HEK293 (cell line): ENCODE data around the gene AGMAT.

Experiments
- ATF2 ChIP-seq: fragments of 450-650 bp; formaldehyde crosslinking; IDR thresholded peaks from 2 replicates; pipeline ENCODE4 v1.5.1; 2016; ENCODE audit warnings: missing biosample characterization, missing genetic modification characterization, low read depth
- GLIS2 ChIP-seq: fragments of 450-650 bp; formaldehyde crosslinking; IDR thresholded peaks from 2 replicates; pipeline ENCODE4 v1.5.1; 2016; ENCODE audit warnings: missing biosample characterization, missing genetic modification characterization
- PRDM4 ChIP-seq: fragments of 450-650 bp; formaldehyde crosslinking; IDR thresholded peaks from 2 replicates; pipeline ENCODE4 v1.5.1; 2017; ENCODE audit warnings: missing biosample characterization, missing genetic modification characterization
- SCRT1 ChIP-seq: fragments of 450-650 bp; formaldehyde crosslinking; IDR thresholded peaks from 2 replicates; pipeline ENCODE4 v1.5.1; 2016; ENCODE audit warnings: missing biosample characterization, missing genetic modification characterization, borderline replicate concordance
- YY1 ChIP-seq: fragments of 450-650 bp; formaldehyde crosslinking; IDR thresholded peaks from 2 replicates; pipeline ENCODE4 v1.5.1; 2018; ENCODE audit warnings: missing biosample characterization, missing genetic modification characterization
- ZFP3 ChIP-seq: fragments of 450-650 bp; formaldehyde crosslinking; IDR thresholded peaks from 2 replicates; pipeline ENCODE4 v1.5.1; 2016; ENCODE audit warnings: low read depth, missing biosample characterization, missing genetic modification characterization
- ZNF112 ChIP-seq: fragments of 450-650 bp; formaldehyde crosslinking; IDR thresholded peaks from 2 replicates; pipeline ENCODE4 v1.5.0; 2017; ENCODE audit warnings: missing biosample characterization, missing genetic modification characterization
- ZNF169 ChIP-seq: fragments of 450-650 bp; formaldehyde crosslinking; IDR thresholded peaks from 2 replicates; pipeline ENCODE4 v1.5.1; 2016; ENCODE audit warnings: missing biosample characterization, missing genetic modification characterization
- ZNF2 ChIP-seq: fragments of 450-650 bp; formaldehyde crosslinking; IDR thresholded peaks from 2 replicates; pipeline ENCODE4 v1.5.1; 2016; ENCODE audit warnings: missing biosample characterization, missing genetic modification characterization
- ZNF202 ChIP-seq: fragments of 450-650 bp; formaldehyde crosslinking; IDR thresholded peaks from 2 replicates; pipeline ENCODE4 v1.5.1; 2016; ENCODE audit warnings: missing biosample characterization, missing genetic modification characterization, borderline replicate concordance
- ZNF292 ChIP-seq: fragments of 450-650 bp; formaldehyde crosslinking; IDR thresholded peaks from 2 replicates; pipeline ENCODE4 v1.5.1; 2016; ENCODE audit warnings: low read depth, missing biosample characterization, missing genetic modification characterization, borderline replicate concordance
- ZNF37A ChIP-seq: fragments of 450-650 bp; IDR thresholded peaks from 2 replicates; pipeline ENCODE4 v1.5.1; 2018; ENCODE audit warnings: missing biosample characterization, missing genetic modification characterization
- ZNF404 ChIP-seq: fragments of 450-650 bp; formaldehyde crosslinking; IDR thresholded peaks from 2 replicates; pipeline ENCODE4 v1.5.1; 2017; ENCODE audit warnings: missing biosample characterization, missing genetic modification characterization
- ZNF529 ChIP-seq: fragments of 450-650 bp; formaldehyde crosslinking; IDR thresholded peaks from 2 replicates; pipeline ENCODE4 v1.5.1; 2017; ENCODE audit warnings: missing genetic modification characterization, missing biosample characterization; ENCODE audit not compliant: insufficient replicate concordance
- ZNF544 ChIP-seq: fragments of 450-650 bp; formaldehyde crosslinking; IDR thresholded peaks from 2 replicates; pipeline ENCODE4 v1.5.0; 2017; ENCODE audit warnings: missing biosample characterization, missing genetic modification characterization
- ZNF626 ChIP-seq: fragments of 450-650 bp; sonication (Bioruptor Pico); formaldehyde crosslinking; IDR thresholded peaks from 2 replicates; pipeline ENCODE4 v1.5.1; 2018; ENCODE audit warnings: missing biosample characterization, missing genetic modification characterization, inconsistent platforms
- ZNF639 ChIP-seq: fragments of 450-650 bp; formaldehyde crosslinking; IDR thresholded peaks from 2 replicates; pipeline ENCODE4 v1.5.1; 2016; ENCODE audit warnings: missing biosample characterization, missing genetic modification characterization
- ZNF670 ChIP-seq: fragments of 450-650 bp; formaldehyde crosslinking; IDR thresholded peaks from 2 replicates; pipeline ENCODE4 v1.5.1; 2016; ENCODE audit warnings: missing biosample characterization, missing genetic modification characterization, low read depth
- ZNF692 ChIP-seq: fragments of 450-650 bp; formaldehyde crosslinking; IDR thresholded peaks from 2 replicates; pipeline ENCODE4 v1.5.1; 2016; ENCODE audit warnings: missing biosample characterization, missing genetic modification characterization
- ZNF707 ChIP-seq: fragments of 450-650 bp; formaldehyde crosslinking; IDR thresholded peaks from 2 replicates; pipeline ENCODE4 v1.5.1; 2016; ENCODE audit warnings: missing biosample characterization, missing genetic modification characterization
- TF ChIP-seq, protein P1 (sequence below): fragments of 450-650 bp; formaldehyde crosslinking; IDR thresholded peaks from 2 replicates; pipeline ENCODE4 v1.5.1; 2016; ENCODE audit warnings: missing biosample characterization, missing genetic modification characterization
- TF ChIP-seq, protein P2 (sequence below): IDR thresholded peaks from 2 replicates; pipeline ENCODE4 v1.6.1; 2011; ENCODE audit warnings: mild to moderate bottlenecking, low read depth, low read length, borderline replicate concordance
- TF ChIP-seq, protein P3 (sequence below): fragments of 450-650 bp; formaldehyde crosslinking; IDR thresholded peaks from 2 replicates; pipeline ENCODE4 v1.5.1; 2016; ENCODE audit warnings: missing biosample characterization, missing genetic modification characterization
- TF ChIP-seq, protein P4 (sequence below): fragments of 450-650 bp; formaldehyde crosslinking; IDR thresholded peaks from 2 replicates; pipeline ENCODE4 v1.5.1; 2017; ENCODE audit warnings: missing biosample characterization, missing genetic modification characterization

Gene AGMAT

GRCh38 chr1:15525050-15526020 is 59.5 kb downstream of the AGMAT start (continued):
- TF ChIP-seq SCRT1 (tag by site-specific recombination) (no peak), ZNF169 (tag by site-specific recombination) (no peak), YY1 (tag by site-specific recombination) (no peak), ZNF404 (tag by site-specific recombination) (no peak), ZNF529 (tag by site-specific recombination) (no peak), ZNF544 (no peak), ZNF37A (tag by site-specific recombination) (no peak), ZNF639 (tag by site-specific recombination) (no peak), ZNF692 (tag by site-specific recombination) (no peak), PRDM4 (tag by site-specific recombination) (no peak), ATF2 (no peak), ZNF292 (no peak), ZNF670 (tag by site-specific recombination) (no peak), ZNF112 (tag by site-specific recombination) (no peak), GLIS2 (peak; percentile 35; the same call in 1 of the 2 replicates), ZFP3 (tag by site-specific recombination) (no peak), ZNF707 (no peak), ZNF2 (tag by site-specific recombination) (no peak), ZNF626 (tag by site-specific recombination) (no peak), ZNF202 (tag by site-specific recombination) (no peak)
- TF ChIP-seq, protein P1, sequence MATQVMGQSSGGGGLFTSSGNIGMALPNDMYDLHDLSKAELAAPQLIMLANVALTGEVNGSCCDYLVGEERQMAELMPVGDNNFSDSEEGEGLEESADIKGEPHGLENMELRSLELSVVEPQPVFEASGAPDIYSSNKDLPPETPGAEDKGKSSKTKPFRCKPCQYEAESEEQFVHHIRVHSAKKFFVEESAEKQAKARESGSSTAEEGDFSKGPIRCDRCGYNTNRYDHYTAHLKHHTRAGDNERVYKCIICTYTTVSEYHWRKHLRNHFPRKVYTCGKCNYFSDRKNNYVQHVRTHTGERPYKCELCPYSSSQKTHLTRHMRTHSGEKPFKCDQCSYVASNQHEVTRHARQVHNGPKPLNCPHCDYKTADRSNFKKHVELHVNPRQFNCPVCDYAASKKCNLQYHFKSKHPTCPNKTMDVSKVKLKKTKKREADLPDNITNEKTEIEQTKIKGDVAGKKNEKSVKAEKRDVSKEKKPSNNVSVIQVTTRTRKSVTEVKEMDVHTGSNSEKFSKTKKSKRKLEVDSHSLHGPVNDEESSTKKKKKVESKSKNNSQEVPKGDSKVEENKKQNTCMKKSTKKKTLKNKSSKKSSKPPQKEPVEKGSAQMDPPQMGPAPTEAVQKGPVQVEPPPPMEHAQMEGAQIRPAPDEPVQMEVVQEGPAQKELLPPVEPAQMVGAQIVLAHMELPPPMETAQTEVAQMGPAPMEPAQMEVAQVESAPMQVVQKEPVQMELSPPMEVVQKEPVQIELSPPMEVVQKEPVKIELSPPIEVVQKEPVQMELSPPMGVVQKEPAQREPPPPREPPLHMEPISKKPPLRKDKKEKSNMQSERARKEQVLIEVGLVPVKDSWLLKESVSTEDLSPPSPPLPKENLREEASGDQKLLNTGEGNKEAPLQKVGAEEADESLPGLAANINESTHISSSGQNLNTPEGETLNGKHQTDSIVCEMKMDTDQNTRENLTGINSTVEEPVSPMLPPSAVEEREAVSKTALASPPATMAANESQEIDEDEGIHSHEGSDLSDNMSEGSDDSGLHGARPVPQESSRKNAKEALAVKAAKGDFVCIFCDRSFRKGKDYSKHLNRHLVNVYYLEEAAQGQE (tag by site-specific recombination): no peak
- TF ChIP-seq, protein P2, sequence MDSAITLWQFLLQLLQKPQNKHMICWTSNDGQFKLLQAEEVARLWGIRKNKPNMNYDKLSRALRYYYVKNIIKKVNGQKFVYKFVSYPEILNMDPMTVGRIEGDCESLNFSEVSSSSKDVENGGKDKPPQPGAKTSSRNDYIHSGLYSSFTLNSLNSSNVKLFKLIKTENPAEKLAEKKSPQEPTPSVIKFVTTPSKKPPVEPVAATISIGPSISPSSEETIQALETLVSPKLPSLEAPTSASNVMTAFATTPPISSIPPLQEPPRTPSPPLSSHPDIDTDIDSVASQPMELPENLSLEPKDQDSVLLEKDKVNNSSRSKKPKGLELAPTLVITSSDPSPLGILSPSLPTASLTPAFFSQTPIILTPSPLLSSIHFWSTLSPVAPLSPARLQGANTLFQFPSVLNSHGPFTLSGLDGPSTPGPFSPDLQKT: no peak
- TF ChIP-seq, protein P3, sequence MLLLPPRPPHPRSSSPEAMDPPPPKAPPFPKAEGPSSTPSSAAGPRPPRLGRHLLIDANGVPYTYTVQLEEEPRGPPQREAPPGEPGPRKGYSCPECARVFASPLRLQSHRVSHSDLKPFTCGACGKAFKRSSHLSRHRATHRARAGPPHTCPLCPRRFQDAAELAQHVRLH (tag by site-specific recombination): no peak
- TF ChIP-seq, protein P4, sequence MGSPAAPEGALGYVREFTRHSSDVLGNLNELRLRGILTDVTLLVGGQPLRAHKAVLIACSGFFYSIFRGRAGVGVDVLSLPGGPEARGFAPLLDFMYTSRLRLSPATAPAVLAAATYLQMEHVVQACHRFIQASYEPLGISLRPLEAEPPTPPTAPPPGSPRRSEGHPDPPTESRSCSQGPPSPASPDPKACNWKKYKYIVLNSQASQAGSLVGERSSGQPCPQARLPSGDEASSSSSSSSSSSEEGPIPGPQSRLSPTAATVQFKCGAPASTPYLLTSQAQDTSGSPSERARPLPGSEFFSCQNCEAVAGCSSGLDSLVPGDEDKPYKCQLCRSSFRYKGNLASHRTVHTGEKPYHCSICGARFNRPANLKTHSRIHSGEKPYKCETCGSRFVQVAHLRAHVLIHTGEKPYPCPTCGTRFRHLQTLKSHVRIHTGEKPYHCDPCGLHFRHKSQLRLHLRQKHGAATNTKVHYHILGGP (tag by site-specific recombination): no peak
